Right lung (tissue), 5 donors: ENCODE measurements around the gene FOXP4. TPM values are rescaled to one million over a fixed set of nuclear protein-coding genes. Genes with fewer than 3 reads are reported as not detected.

ENCODE experiments used
- DNase-seq, 2 donors: peaks; one replicate each; pipeline ENCODE4 v3.0.0-alpha.2; 2013
- polyA plus RNA-seq, 5 donors: library from polyadenylated mRNA; unstranded; fragments of 120-200 nt; gene quantifications; one replicate each; pipeline versions ENCODE4 v1.2.1 to v1.2.3, GENCODE V29; 2013; ENCODE audit warnings: inconsistent platforms in 1 of 5, low replicate concordance in 1 of 5; ENCODE audit not compliant: insufficient read length in 5 of 5, insufficient read depth in 1 of 5

Gene FOXP4
- polyA plus RNA-seq, 5 donors, result 43.0 to 89.6 (median 61.9) TPM

DNA sequence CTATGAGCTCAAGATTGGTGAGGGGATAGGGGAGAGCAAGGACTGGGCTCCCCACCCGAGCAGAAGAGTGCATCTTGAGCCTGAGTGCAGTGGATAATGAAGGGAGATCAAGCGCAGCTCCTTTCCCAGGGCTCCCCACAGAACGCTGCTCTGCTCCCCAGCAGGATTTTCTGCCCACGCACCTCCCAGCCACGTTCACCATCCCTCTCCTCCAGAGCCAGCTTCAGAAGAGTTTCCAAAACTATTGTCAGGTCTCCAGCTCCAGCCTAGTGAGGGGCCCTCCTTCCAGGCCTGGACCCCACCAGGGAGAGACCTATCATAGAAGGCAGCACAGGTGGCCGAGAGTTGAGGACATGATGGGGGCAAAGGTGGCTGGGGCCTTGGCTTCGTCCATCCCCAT lies 34.5 kb downstream of the FOXP4 start:
- DNase-seq, result no peak

DNA sequence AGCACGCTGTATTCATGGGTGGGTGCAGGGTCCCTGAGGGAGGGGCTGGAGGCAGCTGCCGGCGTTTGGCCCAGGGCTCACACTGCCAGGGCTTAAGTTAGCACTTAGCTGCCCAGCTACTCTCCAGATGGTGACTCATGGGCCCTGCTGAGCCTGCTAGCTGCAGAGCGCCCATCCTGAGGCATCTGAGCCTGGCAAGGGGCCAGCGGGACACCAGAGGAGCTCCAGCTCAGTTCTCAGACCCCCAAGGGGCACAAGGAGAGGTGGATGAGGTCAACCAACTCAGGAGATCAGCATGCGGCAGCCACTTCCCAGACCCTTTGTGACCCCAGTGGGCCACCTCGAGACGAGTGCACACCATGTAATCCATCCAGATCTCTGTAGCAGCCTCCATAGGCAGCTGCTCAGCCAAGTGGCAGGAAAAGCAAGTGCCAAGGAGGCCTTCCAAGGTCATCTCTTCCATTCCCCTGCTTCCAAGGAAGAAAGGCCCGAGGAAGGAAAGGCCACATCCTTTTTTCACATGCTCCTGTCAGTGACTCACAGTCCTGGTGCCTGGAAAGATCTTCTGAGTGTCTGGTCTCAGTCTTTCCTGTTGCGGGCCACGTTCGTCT lies 35.3 kb downstream of the FOXP4 start:
- DNase-seq, result no peak

- DNase-seq, result no peak
Measured at GRCh38 chr6:41582540-41582939, 36.4 kb downstream of the FOXP4 start.

DNA sequence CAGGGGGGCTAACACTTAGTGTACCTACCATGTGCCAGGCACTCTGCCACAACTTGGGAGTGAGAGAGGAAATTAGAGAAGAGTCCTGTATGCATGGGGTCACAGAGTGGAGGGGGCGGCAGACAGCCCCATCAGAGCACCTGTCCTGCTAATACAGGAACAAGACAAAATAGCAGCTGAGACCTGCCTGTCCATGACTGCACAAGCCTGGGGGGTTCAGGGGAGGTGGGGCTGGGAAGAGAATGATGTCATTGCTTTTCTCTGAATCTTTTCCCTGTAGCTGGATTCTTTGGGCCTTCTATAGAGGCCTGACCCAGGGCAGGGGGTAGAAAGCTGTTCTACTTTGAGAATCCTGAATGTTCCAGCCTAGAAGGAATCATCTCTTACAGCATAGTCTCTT lies 37.4 kb downstream of the FOXP4 start:
- no peak for DNase-seq

DNA sequence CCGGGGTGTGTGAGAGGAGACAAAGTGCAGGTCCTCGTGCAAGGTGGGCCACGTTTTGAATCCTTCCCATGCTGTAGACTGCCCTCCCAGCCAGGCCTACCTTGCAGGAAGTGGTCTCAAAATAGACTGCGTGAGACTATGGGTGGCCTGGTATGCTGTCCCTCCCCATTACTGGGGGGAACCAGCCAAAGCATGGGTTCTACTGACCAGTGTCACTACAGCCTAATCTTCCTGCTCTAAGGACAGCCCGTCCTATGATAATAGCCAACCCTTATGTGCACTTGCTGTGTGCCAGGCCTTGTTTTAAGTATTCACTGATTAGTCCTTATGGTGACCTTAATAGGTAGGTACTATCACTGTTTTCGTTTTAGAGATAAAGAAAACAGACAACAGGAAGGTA lies 38.0 kb downstream of the FOXP4 start:
- no peak for DNase-seq

GRCh38 chr6:41584668-41585205 lies 38.6 kb downstream of the FOXP4 start:
- DNase-seq, result no peak

GRCh38 chr6:41585605-41586004 lies 39.4 kb downstream of the FOXP4 start:
- no peak for DNase-seq

GRCh38 chr6:41586252-41587007 lies 40.2 kb downstream of the FOXP4 start:
- no peak for DNase-seq

DNA sequence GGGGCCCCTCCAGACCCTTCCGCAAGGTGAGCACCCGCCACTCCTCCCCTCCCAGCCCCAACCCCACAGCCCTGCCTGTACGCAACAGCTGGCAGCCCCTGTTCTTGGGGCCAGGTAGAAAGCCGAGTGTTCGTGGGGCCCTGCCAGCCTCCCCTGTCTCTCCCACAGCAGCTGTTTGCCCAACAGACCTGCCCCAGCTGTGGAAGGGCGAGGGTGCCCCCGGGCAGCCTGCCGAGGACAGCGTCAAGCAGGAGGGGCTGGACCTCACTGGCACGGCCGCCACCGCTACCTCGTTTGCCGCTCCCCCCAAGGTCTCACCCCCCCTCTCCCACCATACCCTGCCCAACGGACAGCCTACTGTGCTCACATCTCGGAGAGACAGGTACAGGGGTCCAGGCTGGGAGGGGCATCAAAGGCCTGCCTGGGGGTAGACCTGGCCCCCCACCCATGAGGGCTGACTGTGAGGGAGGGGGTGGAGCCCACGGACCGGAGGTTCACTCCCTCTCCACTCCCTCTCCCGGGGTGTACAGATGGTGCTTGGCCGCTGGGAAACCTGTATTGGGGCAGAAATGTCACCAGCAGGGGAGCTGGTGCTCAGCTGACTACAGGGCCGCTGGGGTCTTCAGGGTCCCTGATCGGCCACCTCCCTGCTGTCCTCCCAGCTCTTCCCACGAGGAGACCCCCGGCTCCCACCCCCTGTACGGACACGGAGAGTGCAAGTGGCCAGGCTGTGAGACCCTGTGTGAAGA lies 41.1 kb downstream of the FOXP4 start:
- no peak for DNase-seq

GRCh38 chr6:41588111-41588510 lies 41.9 kb downstream of the FOXP4 start:
- no peak for DNase-seq

- DNase-seq, result no peak
Measured at GRCh38 chr6:41589223-41589622, 43.0 kb downstream of the FOXP4 start.

- no peak for DNase-seq
Measured at GRCh38 chr6:41589636-41590622, 43.7 kb downstream of the FOXP4 start.

- no peak for DNase-seq
Measured at GRCh38 chr6:41591122-41591521, 44.9 kb downstream of the FOXP4 start.

- peak in 1 of 2 donors; percentile 70 for DNase-seq
Measured at GRCh38 chr6:41591859-41592502, 45.8 kb downstream of the FOXP4 start.

DNA sequence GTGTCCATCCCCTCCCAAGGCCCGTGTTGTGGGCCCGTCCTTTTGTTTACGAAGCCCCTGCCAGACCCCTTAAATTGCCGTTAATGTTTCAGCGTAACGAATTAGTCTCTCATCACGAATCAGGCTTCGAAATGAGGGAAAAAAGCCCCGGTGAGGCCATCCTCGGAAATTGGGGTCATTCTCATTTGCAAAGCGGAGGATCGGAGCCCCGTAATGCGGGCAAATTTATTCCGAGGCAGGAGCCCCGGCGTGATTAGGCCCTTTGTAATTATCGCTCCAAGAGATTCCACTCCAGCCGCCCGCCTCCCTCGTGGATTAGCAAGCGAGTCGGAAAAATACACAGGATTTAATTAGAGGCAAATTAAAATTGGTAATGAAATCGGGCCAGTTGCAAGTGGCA lies 47.2 kb downstream of the FOXP4 start:
- DNase-seq, result no peak

DNA sequence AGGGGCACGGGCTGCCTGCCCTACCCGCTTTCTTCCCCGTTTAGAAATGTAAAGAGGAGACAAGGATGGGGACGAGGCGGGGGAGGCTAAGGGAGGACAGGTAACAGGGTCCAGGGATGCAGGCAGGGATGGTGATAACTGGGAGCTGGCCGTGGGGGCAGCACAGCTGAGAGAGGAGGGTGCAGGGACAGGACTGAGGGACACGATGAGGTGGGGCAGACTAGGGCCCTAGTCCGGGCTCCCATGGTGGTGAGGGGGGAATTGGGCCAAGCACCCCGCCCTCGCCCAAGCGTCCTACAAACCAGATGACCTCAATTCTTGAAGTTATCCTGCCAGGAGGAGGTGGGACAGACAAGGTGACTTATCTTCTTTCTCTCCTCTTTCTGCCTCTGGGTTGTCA lies 47.7 kb downstream of the FOXP4 start:
- no peak for DNase-seq

- DNase-seq, result no peak
Measured at GRCh38 chr6:41594326-41594725, 48.1 kb downstream of the FOXP4 start.

DNA sequence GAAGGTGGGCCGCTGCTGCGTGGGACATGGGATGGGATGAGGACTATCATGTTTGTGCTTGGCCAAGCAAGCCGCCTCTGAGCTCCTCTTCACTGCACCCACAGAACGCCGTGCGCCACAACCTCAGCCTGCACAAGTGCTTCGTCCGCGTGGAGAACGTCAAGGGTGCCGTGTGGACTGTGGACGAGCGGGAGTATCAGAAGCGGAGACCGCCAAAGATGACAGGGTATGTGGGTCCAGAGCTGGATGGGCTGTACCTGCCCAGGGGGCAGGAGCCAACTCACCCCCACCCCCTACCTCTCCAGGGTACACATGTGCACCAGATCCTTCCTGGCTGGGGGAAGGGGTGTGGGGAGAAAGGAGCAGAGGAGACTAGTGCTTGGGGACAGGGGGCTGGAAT lies 48.6 kb downstream of the FOXP4 start:
- DNase-seq, result no peak

DNA sequence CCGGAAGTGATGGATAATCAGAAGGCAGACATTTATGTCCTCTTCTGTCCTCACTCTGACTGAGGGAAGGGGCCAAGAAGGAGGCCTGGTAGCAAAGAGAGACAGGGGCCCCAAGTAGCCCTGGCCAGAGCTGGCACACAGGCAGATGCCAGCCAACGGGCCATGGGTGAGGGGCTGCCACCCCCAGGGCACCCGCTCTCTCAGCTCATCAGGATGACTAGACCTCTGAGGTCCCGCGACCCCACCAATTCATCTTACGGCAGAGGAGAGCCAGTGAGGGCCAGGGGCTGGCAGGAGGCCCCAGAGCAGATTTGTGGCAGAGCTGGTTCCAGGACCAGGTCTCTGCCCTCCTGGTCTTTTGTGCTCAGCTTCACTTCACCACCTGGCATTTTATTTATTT lies 49.0 kb downstream of the FOXP4 start:
- DNase-seq, result no peak

GRCh38 chr6:41596096-41596685 lies 50.0 kb downstream of the FOXP4 start:
- DNase-seq, result no peak

DNA sequence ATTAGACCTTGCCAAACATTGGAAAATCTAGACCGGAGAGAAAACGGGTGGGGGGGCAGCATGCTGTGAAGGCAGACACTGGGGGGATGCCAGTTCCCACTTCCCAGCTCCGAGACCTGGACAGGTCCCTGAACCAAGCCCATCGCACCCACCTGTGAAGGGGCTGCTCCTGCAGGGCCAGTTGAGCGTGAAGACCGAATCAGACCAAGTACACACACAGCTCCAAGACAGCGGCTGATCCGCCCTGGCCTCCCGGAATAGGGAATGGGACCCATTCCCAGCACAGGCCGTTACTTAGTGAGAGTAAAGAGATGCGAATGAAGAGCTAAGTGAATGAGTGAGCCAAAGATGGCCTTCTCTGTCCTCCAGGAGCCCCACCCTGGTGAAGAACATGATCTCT lies 50.6 kb downstream of the FOXP4 start:
- DNase-seq, result no peak
